Measurements from ENCODE around the gene LGALS7B. TPM values are rescaled to one million over a fixed set of nuclear protein-coding genes. Genes with fewer than 3 reads are reported as not detected.
"Not testable (repeated sequence)": the region's sequence is repeated elsewhere in the genome, so short reads cannot be mapped to it uniquely, and the experiment has no call there.

LGALS7B gene
- total and polyA plus RNA-seq, 2 of the 8 experiments (the other 6 are each of a cell fraction or from before 2014, with no cell fraction given): 3.6 TPM; not detected in 1

DNA sequence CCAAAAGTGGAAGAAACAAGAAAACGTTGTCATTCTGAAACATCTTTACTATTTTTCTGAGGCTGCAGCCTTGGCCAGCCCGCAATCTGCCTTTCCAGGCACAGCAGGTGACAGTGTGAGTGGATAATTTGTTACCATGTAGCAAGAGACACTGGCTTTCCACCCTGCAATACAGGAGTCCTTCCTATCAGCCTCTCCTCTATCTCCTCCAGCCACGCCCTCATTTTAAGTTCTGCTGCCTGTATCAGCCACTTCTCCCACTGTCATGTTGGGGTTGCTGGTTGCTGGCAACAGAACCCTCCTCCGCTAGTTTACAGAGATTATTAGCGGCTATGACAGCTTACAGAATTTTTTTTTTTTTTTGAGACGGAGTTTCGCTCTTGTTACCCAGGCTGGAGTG is 7.9 kb upstream of the LGALS7B start (continued):
- TF ChIP-seq NANOG (IDR thresholded peaks at IDR 0.05; ENCODE audit: insufficient read depth, low read depth, low read length, poor library complexity, severe bottlenecking) (no peak), TAF1 (IDR thresholded peaks at IDR 0.05; ENCODE audit: low read depth, low read length) (no peak), BRCA1 (IDR thresholded peaks at IDR 0.05; ENCODE audit: low read depth, low read length) (no peak), BACH1 (IDR thresholded peaks at IDR 0.05; ENCODE audit: low read length) (no peak)
- TF ChIP-seq, protein P1, sequence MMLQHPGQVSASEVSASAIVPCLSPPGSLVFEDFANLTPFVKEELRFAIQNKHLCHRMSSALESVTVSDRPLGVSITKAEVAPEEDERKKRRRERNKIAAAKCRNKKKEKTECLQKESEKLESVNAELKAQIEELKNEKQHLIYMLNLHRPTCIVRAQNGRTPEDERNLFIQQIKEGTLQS (IDR thresholded peaks at IDR 0.05; ENCODE audit: insufficient read depth, low read depth, low read length): no peak

DNA sequence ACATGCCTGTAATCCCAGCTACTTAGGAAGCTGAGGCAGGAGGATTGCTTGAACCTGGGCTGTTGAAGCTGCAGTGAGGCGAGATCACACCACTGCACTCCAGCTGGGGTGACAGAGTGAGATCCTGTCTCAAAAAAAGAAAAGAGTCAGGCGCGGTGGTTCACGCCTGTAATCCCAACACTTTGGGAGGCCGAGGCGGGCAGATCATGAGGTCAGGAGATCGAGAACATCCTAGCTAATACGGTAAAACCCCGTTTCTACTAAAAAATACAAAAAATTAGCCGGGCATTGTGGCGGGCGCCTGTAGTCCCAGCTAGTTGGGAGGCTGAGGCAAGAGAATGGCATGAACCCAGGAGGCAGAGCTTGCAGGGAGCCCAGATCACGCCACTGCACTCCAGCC is 6.8 kb upstream of the LGALS7B start:
- not testable (repeated sequence) for H3K79me1 ChIP-seq (ENCODE audit: low read depth, low read length); H2BK20ac ChIP-seq (ENCODE audit: low read length); H4K8ac ChIP-seq (ENCODE audit: extremely low read depth, insufficient read depth, low read length); H3K56ac ChIP-seq (replicated peaks; ENCODE audit: insufficient read length, low read depth, low read length); FAIRE-seq; H3K9me3 ChIP-seq (ENCODE audit: insufficient read depth in 2 of 2, low read depth in 1 of 2, low read length in 1 of 2); H3K27me3 ChIP-seq (replicated peaks in 1 of 4; ENCODE audit: control insufficient read depth in 3 of 4, extremely low read depth in 1 of 4, insufficient read depth in 3 of 4, low read length in 3 of 4); H3K23ac ChIP-seq (ENCODE audit: insufficient read length); H2BK5ac ChIP-seq (ENCODE audit: low read depth, low read length); H2AFZ ChIP-seq (ENCODE audit: low read length); H2BK120ac ChIP-seq (replicated peaks; ENCODE audit: low read depth, low read length); DNase-seq (ENCODE audit: low read depth in 1 of 2, low spot score in 2 of 2); H3K4ac ChIP-seq (replicated peaks; ENCODE audit: insufficient read length, low read depth, low read length); H2AK5ac ChIP-seq (ENCODE audit: low read depth, low read length); H3K14ac ChIP-seq (ENCODE audit: insufficient read length); H4K20me1 ChIP-seq (replicated peaks in 1 of 2; ENCODE audit: control insufficient read depth in 1 of 2, insufficient read depth in 2 of 2, low read length in 2 of 2); H3K9ac ChIP-seq (replicated peaks in 1 of 4; ENCODE audit: extremely low read depth in 1 of 4, low read depth in 3 of 4, low read length in 3 of 4); H3K4me2 ChIP-seq (ENCODE audit: insufficient read depth in 1 of 2, low read depth in 2 of 2, low read length in 2 of 2); H3K4me1 ChIP-seq (replicated peaks in 1 of 4; ENCODE audit: control insufficient read depth in 3 of 4, insufficient read depth in 4 of 4, low read length in 3 of 4); H2BK12ac ChIP-seq (ENCODE audit: low read depth, low read length); H4K5ac ChIP-seq (ENCODE audit: insufficient read length, low read depth, low read length); H4K91ac ChIP-seq (replicated peaks; ENCODE audit: insufficient read length, low read length); H3K36me3 ChIP-seq (ENCODE audit: control insufficient read depth in 2 of 4, insufficient read depth in 4 of 4, low read length in 3 of 4); H3K4me3 ChIP-seq (ENCODE audit: extremely low read depth in 1 of 4, insufficient read depth in 2 of 4, low read depth in 3 of 4, low read length in 4 of 4); H2BK15ac ChIP-seq (ENCODE audit: low read length); H3K79me2 ChIP-seq (ENCODE audit: control insufficient read depth in 1 of 2, insufficient read depth in 2 of 2, low read length in 2 of 2); H3K23me2 ChIP-seq (ENCODE audit: low read depth, low read length); H3K27ac ChIP-seq (ENCODE audit: low read depth, low read length); H3K18ac ChIP-seq (ENCODE audit: extremely low read depth, low read length)
- 96% methylated on average over 12 of the region's 13 CpGs; no CpG with 5 or more reads in 1 of the 2 experiments for WGBS, 2 experiments (ENCODE audit: extremely low coverage in 1 of 2, insufficient coverage in 1 of 2, insufficient read length in 1 of 2, insufficient replicate concordance in 2 of 2, low coverage in 1 of 2, low lambda C conversion rate in 2 of 2, missing lambda C conversion rate in 1 of 2)
- CTCF ChIA-PET (ENCODE audit: partially characterized antibody): interaction anchor here (0.7 to 1.7 kb wide), 2 partner anchors 13 to 18 kb away, joined by 3 to 7 read pairs; no protein-coding TSS in a partner anchor
- POLR2A ChIA-PET (ENCODE audit: partially characterized antibody): interaction anchor here (1.4 kb wide), 1 partner anchor 50 kb away, joined by 3 read pairs; the partner anchor contains the start of gene ECH1
